Measurements from ENCODE around the gene GNAQ.

Gene GNAQ

DNA sequence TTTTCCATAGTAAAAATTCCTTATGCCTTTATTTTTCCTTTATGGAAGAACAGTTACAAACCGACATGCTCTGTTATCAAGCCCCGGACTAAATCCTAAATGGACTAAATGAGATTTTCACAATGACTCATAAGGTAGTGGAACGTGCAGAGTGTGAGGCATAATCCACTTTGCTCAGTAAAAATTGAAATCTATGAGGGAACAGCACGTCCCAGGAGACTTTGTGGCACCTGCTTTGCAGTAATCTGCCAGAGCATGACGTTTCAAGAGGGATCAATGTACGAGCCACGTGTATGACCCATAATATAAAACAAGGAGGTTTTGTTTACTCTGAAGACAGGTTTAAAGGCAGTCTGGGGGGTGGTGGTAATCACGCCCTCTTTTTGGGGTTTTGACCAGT is 299.7 kb downstream of the GNAQ start:
- no peak for TF ChIP-seq YY1 (IDR thresholded peaks at IDR 0.05; ENCODE audit: low read depth)
- TF ChIP-seq REST (IDR thresholded peaks at IDR 0.05; ENCODE audit: low read depth): no peak
- no peak for TF ChIP-seq TEAD4 (IDR thresholded peaks at IDR 0.05)
- no peak for TF ChIP-seq TCF12 (IDR thresholded peaks at IDR 0.05; ENCODE audit: low read depth)
- no peak for TF ChIP-seq TAF1 (IDR thresholded peaks at IDR 0.05; ENCODE audit: low read depth)
- no peak for TF ChIP-seq EGR1 (IDR thresholded peaks at IDR 0.05)
- no peak for TF ChIP-seq FOXM1 (IDR thresholded peaks at IDR 0.05; ENCODE audit: borderline replicate concordance, low read depth)
- TF ChIP-seq EP300 (IDR thresholded peaks at IDR 0.05; ENCODE audit: borderline replicate concordance): no peak
- TF ChIP-seq, protein P1, sequence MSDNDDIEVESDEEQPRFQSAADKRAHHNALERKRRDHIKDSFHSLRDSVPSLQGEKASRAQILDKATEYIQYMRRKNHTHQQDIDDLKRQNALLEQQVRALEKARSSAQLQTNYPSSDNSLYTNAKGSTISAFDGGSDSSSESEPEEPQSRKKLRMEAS (IDR thresholded peaks at IDR 0.05): no peak
- no peak for TF ChIP-seq RAD21 (IDR thresholded peaks at IDR 0.05; ENCODE audit: low read depth)
- TF ChIP-seq, protein P2, sequence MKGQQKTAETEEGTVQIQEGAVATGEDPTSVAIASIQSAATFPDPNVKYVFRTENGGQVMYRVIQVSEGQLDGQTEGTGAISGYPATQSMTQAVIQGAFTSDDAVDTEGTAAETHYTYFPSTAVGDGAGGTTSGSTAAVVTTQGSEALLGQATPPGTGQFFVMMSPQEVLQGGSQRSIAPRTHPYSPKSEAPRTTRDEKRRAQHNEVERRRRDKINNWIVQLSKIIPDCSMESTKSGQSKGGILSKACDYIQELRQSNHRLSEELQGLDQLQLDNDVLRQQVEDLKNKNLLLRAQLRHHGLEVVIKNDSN (IDR thresholded peaks at IDR 0.05): no peak
- no peak for TF ChIP-seq CREB1 (IDR thresholded peaks at IDR 0.05; ENCODE audit: low read depth)
- TF ChIP-seq CEBPB (IDR thresholded peaks at IDR 0.05): no peak
- TF ChIP-seq NFIC (IDR thresholded peaks at IDR 0.05): no peak
- TF ChIP-seq ZBTB7A (IDR thresholded peaks at IDR 0.05; ENCODE audit: low read depth): no peak

- no peak for TF ChIP-seq NFIC (IDR thresholded peaks at IDR 0.05)
- no peak for TF ChIP-seq TEAD4 (IDR thresholded peaks at IDR 0.05)
- no peak for TF ChIP-seq YY1 (IDR thresholded peaks at IDR 0.05; ENCODE audit: low read depth)
- TF ChIP-seq RAD21 (IDR thresholded peaks at IDR 0.05; ENCODE audit: low read depth): no peak
- no peak for TF ChIP-seq EP300 (IDR thresholded peaks at IDR 0.05; ENCODE audit: borderline replicate concordance)
Measured at GRCh38 chr9:77731008-77731698, 300.5 kb downstream of the GNAQ start.

DNA sequence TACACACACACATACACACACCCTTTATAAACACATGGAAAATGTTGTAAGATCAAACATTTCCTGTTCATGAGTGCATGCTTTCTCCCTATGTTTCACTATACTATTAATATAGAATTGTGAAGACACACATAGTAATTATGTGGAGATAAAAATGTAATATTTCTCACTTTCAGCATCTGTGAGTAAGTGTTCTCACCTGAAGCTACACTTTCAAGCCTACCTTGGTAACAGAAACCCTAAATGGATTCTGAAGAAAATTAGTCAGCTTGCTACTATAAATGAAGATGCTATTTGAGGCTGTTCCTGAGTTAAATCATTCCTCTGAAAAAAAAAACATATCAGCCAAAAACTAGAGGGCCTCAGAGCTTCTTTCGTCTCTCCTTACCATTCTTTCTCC is 302.4 kb downstream of the GNAQ start:
- TF ChIP-seq CREB1 (IDR thresholded peaks at IDR 0.05; ENCODE audit: low read depth) (no peak), CEBPB (IDR thresholded peaks at IDR 0.05) (no peak), FOXM1 (IDR thresholded peaks at IDR 0.05; ENCODE audit: borderline replicate concordance, low read depth) (no peak), TEAD4 (IDR thresholded peaks at IDR 0.05) (no peak), RAD21 (IDR thresholded peaks at IDR 0.05; ENCODE audit: low read depth) (no peak), EP300 (IDR thresholded peaks at IDR 0.05; ENCODE audit: borderline replicate concordance) (no peak), TCF12 (IDR thresholded peaks at IDR 0.05; ENCODE audit: low read depth) (no peak), EGR1 (IDR thresholded peaks at IDR 0.05) (no peak), NFIC (IDR thresholded peaks at IDR 0.05) (no peak), TAF1 (IDR thresholded peaks at IDR 0.05; ENCODE audit: low read depth) (no peak), ZBTB7A (IDR thresholded peaks at IDR 0.05; ENCODE audit: low read depth) (no peak)
- TF ChIP-seq, protein P1 (IDR thresholded peaks at IDR 0.05): no peak
- TF ChIP-seq, protein P2 (IDR thresholded peaks at IDR 0.05): no peak

DNA sequence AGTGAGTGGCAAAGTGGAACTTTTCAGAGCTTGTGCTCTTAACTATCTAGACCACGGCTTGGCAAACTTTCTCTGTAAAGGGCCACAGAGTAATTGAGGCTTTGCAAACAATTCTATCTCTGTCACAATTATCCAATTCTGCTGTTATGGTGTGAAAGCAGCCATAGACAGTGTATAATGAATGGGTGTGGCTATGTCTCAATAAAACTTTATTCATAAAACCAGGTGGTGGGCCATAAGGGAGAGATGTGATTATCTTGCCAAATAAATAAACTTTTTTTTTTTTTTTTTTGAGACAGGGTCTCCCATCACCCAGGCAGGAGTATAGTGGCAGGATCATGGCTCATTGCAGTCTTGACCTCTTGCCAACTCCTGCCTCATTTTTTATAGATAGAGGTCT is 304.8 kb downstream of the GNAQ start:
- no peak for TF ChIP-seq TEAD4 (IDR thresholded peaks at IDR 0.05)
- TF ChIP-seq, protein P1 (IDR thresholded peaks at IDR 0.05): no peak
- TF ChIP-seq EP300 (IDR thresholded peaks at IDR 0.05; ENCODE audit: borderline replicate concordance): no peak
- no peak for TF ChIP-seq TAF1 (IDR thresholded peaks at IDR 0.05; ENCODE audit: low read depth)
- no peak for TF ChIP-seq REST (IDR thresholded peaks at IDR 0.05; ENCODE audit: low read depth)
- no peak for TF ChIP-seq CREB1 (IDR thresholded peaks at IDR 0.05; ENCODE audit: low read depth)
- TF ChIP-seq EGR1 (IDR thresholded peaks at IDR 0.05): no peak
- no peak for TF ChIP-seq YY1 (IDR thresholded peaks at IDR 0.05; ENCODE audit: low read depth)
- no peak for TF ChIP-seq TCF12 (IDR thresholded peaks at IDR 0.05; ENCODE audit: low read depth)
- no peak for TF ChIP-seq ZBTB7A (IDR thresholded peaks at IDR 0.05; ENCODE audit: low read depth)
- no peak for TF ChIP-seq RAD21 (IDR thresholded peaks at IDR 0.05; ENCODE audit: low read depth)

GRCh38 chr9:77726289-77726688 is 305.3 kb downstream of the GNAQ start:
- TF ChIP-seq TCF12 (IDR thresholded peaks at IDR 0.05; ENCODE audit: low read depth): no peak

DNA sequence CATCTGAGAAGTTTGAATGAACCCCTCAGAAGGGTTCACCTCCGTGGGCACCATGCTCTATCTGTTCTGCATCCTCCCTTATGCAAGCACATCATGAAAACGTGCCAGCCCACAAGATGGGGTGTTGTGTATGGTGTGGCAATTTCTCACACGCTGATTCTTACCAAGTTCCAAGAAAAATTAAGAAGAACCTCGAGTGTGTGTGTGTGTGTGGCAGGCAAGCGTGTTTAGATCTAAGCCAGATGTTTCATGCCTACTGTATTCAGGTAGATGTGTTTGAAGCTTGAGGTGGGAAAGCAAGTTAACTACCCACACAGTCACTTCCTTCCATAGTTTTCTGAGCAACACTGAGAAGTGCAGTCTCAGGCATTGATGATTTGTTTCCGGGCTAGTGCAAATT is 305.8 kb downstream of the GNAQ start:
- TF ChIP-seq FOXM1 (IDR thresholded peaks at IDR 0.05; ENCODE audit: borderline replicate concordance, low read depth) (no peak), REST (IDR thresholded peaks at IDR 0.05; ENCODE audit: low read depth) (no peak), RAD21 (IDR thresholded peaks at IDR 0.05; ENCODE audit: low read depth) (no peak), TAF1 (IDR thresholded peaks at IDR 0.05; ENCODE audit: low read depth) (no peak), TEAD4 (IDR thresholded peaks at IDR 0.05) (no peak), TCF12 (IDR thresholded peaks at IDR 0.05; ENCODE audit: low read depth) (no peak), NFIC (IDR thresholded peaks at IDR 0.05) (no peak), CREB1 (IDR thresholded peaks at IDR 0.05; ENCODE audit: low read depth) (no peak), ZBTB7A (IDR thresholded peaks at IDR 0.05; ENCODE audit: low read depth) (no peak), EGR1 (IDR thresholded peaks at IDR 0.05) (no peak), EP300 (IDR thresholded peaks at IDR 0.05; ENCODE audit: borderline replicate concordance) (no peak), YY1 (IDR thresholded peaks at IDR 0.05; ENCODE audit: low read depth) (no peak)
- TF ChIP-seq, protein P1 (IDR thresholded peaks at IDR 0.05): no peak
- TF ChIP-seq, protein P2 (IDR thresholded peaks at IDR 0.05): no peak

All from Ishikawa (cell line).